Astrocyte of the hippocampus (primary cell): ENCODE results near the gene MAPKAPK2.

Experiments used
- DNase-seq: peaks from one replicate; pipeline ENCODE4 v3.0.0; 2011; ENCODE audit warnings: low read depth, low spot score

The MAPKAPK2 gene

GRCh38 chr1:206719169-206719839 lies 34.6 kb downstream of the MAPKAPK2 start:
- DNase-seq, result no peak

DNA sequence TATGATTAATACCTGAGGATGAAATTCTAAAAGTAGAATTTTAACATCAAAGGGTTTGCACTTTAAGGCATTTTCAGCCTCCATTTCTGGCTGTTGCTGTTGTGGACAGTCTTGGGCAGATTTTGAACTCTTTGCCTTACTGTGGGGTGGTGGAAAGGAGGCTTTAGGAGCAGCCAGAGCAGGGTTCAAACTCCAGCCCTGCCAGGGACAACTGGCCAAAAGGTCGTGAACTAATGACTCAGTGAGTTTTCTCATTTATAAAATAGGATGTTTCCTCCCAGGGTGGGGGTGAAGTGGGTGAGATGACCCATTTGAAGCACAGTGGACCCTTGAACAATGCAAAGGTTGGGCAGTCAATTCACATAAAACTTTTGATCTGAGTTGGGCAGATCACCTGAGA lies 36.7 kb downstream of the MAPKAPK2 start:
- no peak for DNase-seq

GRCh38 chr1:206722751-206723461 lies 38.2 kb downstream of the MAPKAPK2 start:
- peak; percentile 38 for DNase-seq

GRCh38 chr1:206723462-206723804 lies 38.7 kb downstream of the MAPKAPK2 start:
- no peak for DNase-seq

- DNase-seq, result peak; percentile 91
Observed at GRCh38 chr1:206723805-206724472, 39.2 kb downstream of the MAPKAPK2 start.

GRCh38 chr1:206725109-206725963 lies 40.6 kb downstream of the MAPKAPK2 start:
- peak; percentile 51 for DNase-seq

- DNase-seq, result no peak
Observed at GRCh38 chr1:206727981-206728696, 43.4 kb downstream of the MAPKAPK2 start.

DNA sequence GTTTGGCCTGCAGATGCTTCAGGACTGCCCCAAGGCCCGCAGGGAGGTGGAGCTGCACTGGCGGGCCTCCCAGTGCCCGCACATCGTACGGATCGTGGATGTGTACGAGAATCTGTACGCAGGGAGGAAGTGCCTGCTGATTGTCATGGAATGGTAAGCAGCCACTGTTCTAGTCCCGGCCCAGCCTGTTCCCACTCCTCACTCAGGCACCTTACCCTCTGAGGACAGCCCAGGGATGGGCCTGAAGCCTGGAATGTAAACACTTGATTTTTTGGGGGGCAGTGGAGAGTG lies 43.9 kb downstream of the MAPKAPK2 start:
- DNase-seq, result no peak

- no peak for DNase-seq
Observed at GRCh38 chr1:206729050-206729449, 44.3 kb downstream of the MAPKAPK2 start.

DNA sequence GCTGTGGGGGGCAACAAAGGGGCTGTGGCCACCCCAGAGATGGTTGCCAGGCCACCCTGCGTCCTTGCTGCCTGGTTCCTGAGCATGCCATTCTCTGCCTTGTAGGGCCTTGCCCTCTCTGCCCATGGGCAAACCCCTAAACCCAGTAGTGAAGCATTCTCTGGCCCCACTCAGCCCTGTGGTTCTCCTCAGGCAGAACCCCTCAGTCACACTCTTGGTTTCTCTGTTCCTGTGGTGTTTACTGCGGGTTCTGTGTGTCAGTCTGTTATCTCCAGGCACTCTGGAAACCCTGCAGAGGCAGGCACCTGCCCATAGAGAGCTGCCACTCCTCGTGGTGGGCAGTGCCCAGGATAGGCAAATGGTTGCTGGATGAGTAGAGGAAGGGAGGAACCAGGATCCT lies 44.8 kb downstream of the MAPKAPK2 start:
- DNase-seq, result no peak

GRCh38 chr1:206732508-206732907 lies 47.8 kb downstream of the MAPKAPK2 start:
- no peak for DNase-seq

DNA sequence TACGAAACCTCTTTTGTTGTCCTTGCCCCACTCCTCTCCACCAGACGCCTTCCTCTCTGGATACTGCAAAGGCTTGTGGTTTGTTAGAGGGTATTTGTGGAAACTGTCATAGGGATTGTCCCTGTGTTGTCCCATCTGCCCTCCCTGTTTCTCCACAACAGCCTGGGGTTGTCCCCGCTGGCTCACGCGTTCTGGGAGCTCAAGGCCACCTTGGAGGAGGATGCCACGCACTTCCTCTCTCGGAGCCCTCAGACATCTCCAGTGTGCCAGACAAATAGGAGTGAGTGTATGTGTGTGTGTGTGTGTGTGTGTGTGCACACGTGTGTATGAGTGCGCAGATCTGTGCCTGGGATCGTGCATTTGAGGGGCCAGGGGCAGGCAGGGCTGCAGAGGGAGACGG lies 48.3 kb downstream of the MAPKAPK2 start:
- no peak for DNase-seq

DNA sequence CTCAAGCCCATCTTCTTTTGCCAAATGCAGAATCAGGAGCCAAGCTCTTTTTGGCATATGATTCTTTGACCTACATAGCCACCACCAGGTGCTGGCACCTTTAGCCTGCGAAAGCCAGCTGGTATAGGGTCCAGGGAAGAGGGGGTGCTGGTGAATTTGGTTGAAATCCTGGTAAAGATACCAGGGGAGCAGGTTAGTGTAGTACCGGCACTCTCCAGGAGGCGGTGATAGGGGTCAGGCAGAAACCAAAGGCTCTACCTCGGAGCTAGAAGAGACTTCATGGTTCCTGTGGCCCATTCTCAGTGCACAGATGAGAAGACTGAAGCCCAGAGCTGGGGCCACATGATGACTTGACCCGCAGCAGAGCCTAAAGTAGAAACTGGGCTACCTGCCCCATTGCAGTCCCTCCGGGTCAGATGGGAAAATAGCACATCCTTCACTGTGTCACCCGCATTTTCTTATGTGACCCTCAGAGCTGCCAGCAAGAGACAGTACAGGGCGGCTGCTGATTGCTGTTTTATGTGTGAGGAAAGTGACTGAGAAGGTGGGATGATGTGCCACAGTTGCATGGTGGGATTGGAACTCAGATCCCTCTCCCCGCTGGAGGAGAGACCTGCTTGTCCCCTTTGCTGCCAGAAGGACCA lies 49.9 kb downstream of the MAPKAPK2 start:
- peak; percentile 54 for DNase-seq

GRCh38 chr1:206735553-206736031 lies 50.9 kb downstream of the MAPKAPK2 start:
- DNase-seq, result peak; percentile 63

DNA sequence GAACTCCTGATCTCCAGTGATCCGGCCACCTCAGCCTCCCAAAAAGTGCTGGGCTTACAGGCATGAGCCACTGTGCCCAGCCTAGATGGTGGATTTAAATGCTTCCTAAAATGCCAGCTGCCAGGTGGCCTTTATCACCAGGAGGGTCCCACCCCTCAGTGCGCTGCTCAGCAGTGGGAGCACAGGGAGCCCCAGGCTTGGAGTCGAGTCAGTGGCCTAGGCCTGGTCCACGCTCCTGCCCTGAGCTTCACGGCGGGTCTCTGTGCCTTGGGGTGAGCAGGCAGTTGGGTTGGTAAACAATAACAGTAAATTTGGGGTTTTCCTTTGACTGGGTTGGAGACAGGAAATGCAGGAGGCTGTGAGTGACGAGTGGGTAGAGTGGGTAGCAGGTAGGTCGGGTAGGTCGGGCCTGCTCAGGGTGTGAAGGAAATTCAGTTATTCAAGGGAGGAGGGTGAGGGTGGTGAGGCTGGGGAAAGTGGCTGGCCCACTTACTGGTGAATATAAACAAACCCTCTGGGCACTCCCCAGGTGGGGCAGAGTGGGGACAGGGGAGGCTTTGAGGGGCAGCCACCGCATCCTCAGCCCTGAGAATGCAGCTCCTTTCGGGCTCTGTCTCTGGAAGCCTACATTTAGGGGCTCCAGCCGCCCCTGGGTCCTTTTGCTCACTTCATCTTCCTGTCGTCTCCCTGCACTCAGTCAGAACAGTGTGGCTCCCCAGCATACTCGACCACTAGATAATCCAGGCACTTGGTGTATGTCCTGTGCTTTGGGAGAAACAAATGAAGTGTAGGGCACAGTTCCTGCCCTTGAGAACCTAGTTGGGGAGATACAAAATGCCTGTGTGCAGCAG lies 52.4 kb downstream of the MAPKAPK2 start:
- DNase-seq, result no peak

- no peak for DNase-seq
Observed at GRCh38 chr1:206737729-206738201, 53.1 kb downstream of the MAPKAPK2 start.

- peak; percentile 26 for DNase-seq
Observed at GRCh38 chr1:206738370-206739366, 54.0 kb downstream of the MAPKAPK2 start.

- no peak for DNase-seq
Observed at GRCh38 chr1:206739411-206740076, 54.8 kb downstream of the MAPKAPK2 start.
